ENCODE data around the gene ATP5MG. TPM values are rescaled to one million over a fixed set of nuclear protein-coding genes. Genes with fewer than 3 reads are reported as not detected.

Gene ATP5MG
- total and polyA plus RNA-seq, 2 of the 4 experiments (the other 2 are of a cell fraction) = 144 to 219 TPM

DNA sequence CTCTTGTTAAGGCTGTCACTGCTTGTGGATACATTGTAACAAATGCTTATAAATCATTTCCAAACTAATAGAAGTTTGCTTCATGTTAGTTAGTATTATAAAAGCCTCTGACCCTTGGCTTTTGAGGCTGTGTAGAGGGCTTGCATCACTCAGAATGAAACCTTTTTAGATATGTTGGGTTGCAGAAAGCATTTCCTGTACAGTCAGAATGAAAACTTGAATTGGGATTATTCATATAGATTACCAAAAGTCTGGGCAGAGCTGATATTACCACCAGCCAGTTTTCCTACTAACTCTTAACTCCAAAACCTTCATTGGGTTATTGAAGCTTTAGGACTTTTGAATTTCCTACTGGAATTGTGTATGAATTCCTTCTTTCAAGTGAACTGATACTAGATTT lies 46.9 kb downstream of the ATP5MG start:
- no peak overlapping the region for H2BK15ac ChIP-seq (ENCODE audit: low read depth, low read length)
- peaks cover 5% of the 10 kb centered on the region; the same call in 1 of the 2 replicates for H3K36me3 ChIP-seq (ENCODE audit: control insufficient read depth, insufficient read depth, low read length)
- DNase-seq (peak; percentile 49), ATAC-seq (ENCODE audit: low read depth) (peak; percentile 63)
- peaks cover 30 to 65% of the 10 kb centered on the region in 2 experiments for H3K79me1 ChIP-seq (ENCODE audit: low read depth in 1 of 2, low read length in 2 of 2)
- no peak overlapping the region for H3K23ac ChIP-seq (ENCODE audit: low read depth, low read length)
- H3K18ac ChIP-seq (ENCODE audit: low read depth, low read length) = no peak overlapping the region
- H2AK5ac ChIP-seq (ENCODE audit: low read depth, low read length) = no peak overlapping the region
- H4K5ac ChIP-seq (ENCODE audit: low read depth, low read length) = no peak overlapping the region
- no peak overlapping the region for H3K14ac ChIP-seq (replicated peaks; ENCODE audit: low read depth, low read length)
- H3K4me3 ChIP-seq (ENCODE audit: insufficient read depth, low read depth, low read length) = no peak overlapping the region
- H3K4ac ChIP-seq (ENCODE audit: low read depth, low read length) = no peak overlapping the region
- peaks cover 65% of the 10 kb centered on the region for H4K20me1 ChIP-seq (ENCODE audit: insufficient read depth, low read length)
- H4K8ac ChIP-seq (ENCODE audit: low read depth in 2 of 2, low read length in 2 of 2) = no peak overlapping the region
- no peak overlapping the region for H2BK120ac ChIP-seq (ENCODE audit: low read depth, low read length)
- no peak overlapping the region for H2AFZ ChIP-seq (replicated peaks; ENCODE audit: low read length, poor library complexity)
- H2AK9ac ChIP-seq (replicated peaks; ENCODE audit: low read depth, low read length, poor library complexity) = no peak overlapping the region
- no peak overlapping the region for H4K91ac ChIP-seq (ENCODE audit: insufficient read depth, low read depth, low read length)
- H3K4me2 ChIP-seq (ENCODE audit: low read depth, low read length) = no peak overlapping the region
- H3K9ac ChIP-seq (ENCODE audit: low read depth, low read length) = no peak overlapping the region
- H3K27me3 ChIP-seq (ENCODE audit: control insufficient read depth, insufficient read depth, low read length) = no peaks in the 10 kb centered on the region
- no peaks in the 10 kb centered on the region for H3K9me3 ChIP-seq (ENCODE audit: control insufficient read depth, insufficient read depth, low read length)
- no peak overlapping the region for H3K56ac ChIP-seq (ENCODE audit: extremely low read depth, insufficient read depth, low read length)
- dilution Hi-C loops (cut with HindIII; ENCODE audit: low sequenced_read_pairs, unreplicated experiment) (no loop called here), intact Hi-C loops (cut with micrococcal nuclease) (no loop called here), in situ Hi-C loops (cut with MboI; ENCODE audit: low sequenced_read_pairs) (no loop called here)
- H2BK5ac ChIP-seq (ENCODE audit: low read depth, low read length, poor library complexity, severe bottlenecking) = no peak overlapping the region
- TF ChIP-seq NFE2L2 (IDR thresholded peaks at IDR 0.05; ENCODE audit: low read depth, low read length) = no peak
- peak; percentile 73 for TF ChIP-seq CEBPB (IDR thresholded peaks at IDR 0.05; ENCODE audit: low read depth, low read length)
- no peak for TF ChIP-seq RAD21 (IDR thresholded peaks at IDR 0.05; ENCODE audit: low read length)
- ChIA-PET POLR2A (ENCODE audit: unreplicated experiment) (no interaction called here), CTCF (interaction anchor here (0.8 kb wide), 1 partner anchor 114 kb away, joined by 3 read pairs; no protein-coding TSS in a partner anchor)
- no peak overlapping the region for H2BK20ac ChIP-seq (ENCODE audit: low read depth, low read length)
- H3K27ac ChIP-seq (ENCODE audit: insufficient read depth, low read length) = no peak overlapping the region
- no peaks in the 10 kb centered on the region for H3K4me1 ChIP-seq (ENCODE audit: control insufficient read depth, insufficient read depth, low read length)
- peaks cover 4% of the 10 kb centered on the region; the same call in 1 of the 2 replicates for H3K9me1 ChIP-seq (ENCODE audit: insufficient read depth, low read length)
- no TSS peak for BruUV-seq (replicated peaks)
